AG09319 (cell line): ENCODE results near the gene SLC25A48.

Experiments
- DNase-seq: peaks from one replicate; pipeline ENCODE4 v3.0.0-alpha.2; 2010; ENCODE audit warnings: low read depth; ENCODE audit errors: extremely low read depth
- TF ChIP-seq, protein P1 (sequence below): IDR thresholded peaks from 2 replicates; pipeline ENCODE4 v1.5.1; 2011; ENCODE audit warnings: low read depth, mild to moderate bottlenecking, inconsistent platforms, low read length, moderate library complexity

The SLC25A48 gene

DNA sequence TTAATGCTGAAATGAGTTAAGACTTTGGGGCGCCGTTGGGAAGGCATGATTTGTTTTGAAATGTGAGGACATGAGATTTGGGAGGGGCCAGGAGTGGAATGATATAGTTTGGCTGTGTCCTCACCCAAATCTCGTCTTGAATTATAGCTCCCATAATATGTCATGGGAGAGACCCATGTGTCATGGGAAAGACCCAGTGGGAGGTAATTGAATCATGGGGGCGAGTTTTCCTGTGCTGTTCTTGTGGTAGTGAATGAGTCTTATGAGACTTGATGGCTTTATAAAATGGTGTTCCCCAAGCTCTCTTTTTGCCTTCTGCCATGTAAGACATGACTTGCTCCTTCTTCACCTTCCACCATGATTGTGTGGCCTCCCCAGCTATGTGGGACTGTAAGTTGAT, 5.1 kb downstream of the SLC25A48 start:
- no peak for DNase-seq

DNA sequence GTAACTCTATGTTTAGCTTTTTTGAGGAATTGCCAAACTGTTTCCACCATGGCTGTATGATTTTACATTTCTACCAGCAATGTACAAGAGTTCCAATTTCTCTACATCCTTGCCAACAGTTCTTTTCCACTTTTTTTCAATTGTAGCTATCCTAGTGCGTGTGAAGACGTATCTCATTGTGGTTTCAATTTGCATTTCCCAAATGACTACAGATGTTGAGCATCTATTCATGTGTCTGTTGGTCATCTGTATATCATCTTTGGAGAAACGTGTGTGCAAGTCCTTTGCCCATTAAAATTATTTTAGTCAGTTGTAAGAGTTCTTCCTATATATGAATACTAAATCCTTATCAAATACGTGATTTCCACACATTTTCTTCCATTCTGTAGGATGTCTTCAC, 6.5 kb downstream of the SLC25A48 start:
- TF ChIP-seq, protein P1, sequence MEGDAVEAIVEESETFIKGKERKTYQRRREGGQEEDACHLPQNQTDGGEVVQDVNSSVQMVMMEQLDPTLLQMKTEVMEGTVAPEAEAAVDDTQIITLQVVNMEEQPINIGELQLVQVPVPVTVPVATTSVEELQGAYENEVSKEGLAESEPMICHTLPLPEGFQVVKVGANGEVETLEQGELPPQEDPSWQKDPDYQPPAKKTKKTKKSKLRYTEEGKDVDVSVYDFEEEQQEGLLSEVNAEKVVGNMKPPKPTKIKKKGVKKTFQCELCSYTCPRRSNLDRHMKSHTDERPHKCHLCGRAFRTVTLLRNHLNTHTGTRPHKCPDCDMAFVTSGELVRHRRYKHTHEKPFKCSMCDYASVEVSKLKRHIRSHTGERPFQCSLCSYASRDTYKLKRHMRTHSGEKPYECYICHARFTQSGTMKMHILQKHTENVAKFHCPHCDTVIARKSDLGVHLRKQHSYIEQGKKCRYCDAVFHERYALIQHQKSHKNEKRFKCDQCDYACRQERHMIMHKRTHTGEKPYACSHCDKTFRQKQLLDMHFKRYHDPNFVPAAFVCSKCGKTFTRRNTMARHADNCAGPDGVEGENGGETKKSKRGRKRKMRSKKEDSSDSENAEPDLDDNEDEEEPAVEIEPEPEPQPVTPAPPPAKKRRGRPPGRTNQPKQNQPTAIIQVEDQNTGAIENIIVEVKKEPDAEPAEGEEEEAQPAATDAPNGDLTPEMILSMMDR = no peak
- no peak for DNase-seq

More for the DNA sequence above, 5.1 kb downstream of the SLC25A48 start:
- TF ChIP-seq, protein P1 = no peak

DNA sequence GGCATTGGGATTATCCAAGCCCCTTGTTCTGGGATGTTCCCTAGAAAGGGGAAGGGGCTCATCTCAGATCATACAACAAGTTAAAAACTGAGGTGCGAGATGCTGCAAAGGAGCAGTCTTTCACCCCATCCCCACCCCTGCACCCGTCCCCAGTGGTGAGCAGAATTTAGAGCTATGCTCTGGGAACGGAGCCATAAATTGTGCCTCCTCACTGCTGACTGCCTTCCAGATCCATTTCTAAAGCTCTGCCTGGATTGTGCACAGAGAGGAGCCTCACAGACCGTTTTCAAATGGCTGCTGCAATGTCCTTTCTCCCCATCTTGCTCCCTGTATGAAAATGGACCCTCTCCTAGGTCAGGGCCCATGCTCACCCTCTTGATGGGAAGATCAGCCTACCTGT, 8.3 kb downstream of the SLC25A48 start:
- DNase-seq = no peak
- TF ChIP-seq, protein P1 = no peak

DNA sequence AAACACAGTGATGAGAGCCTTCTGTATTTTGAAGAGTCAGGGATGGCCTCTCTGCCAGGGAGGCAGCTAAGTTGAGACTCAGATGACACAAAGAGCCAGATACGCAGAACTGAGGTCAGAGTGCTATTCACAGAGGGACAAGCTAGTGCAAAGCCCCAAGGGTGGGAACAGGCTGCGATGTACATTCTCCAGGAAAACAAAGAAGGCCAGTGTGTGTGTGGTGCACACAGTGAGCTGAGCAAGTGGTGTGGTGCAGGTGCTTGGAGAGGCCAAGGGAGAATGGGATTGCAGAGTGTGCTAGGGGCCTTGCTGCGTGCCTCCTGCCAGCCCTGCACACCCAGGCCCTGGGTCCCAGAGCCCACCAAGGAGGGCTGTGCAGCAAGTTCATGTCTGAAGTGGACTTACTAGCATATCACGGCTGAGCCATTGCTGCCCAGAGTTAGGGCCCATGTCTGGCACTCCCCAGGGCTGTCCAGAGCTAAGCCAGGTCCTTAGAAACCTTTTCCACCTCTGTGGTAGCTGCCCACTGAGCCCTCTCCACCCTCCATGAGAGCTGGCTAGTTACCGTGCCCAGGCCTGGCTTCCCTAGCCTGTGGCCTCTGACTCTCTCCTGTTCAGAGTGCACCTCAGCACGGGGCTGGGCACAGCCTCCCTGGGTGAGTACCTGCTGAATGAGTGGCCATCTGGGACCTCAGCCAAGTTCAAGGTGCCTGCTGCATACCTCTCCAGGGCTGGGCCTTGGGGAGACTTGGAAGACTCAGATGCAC, 9.3 kb downstream of the SLC25A48 start:
- DNase-seq = no peak
- TF ChIP-seq, protein P1 = no peak

DNA sequence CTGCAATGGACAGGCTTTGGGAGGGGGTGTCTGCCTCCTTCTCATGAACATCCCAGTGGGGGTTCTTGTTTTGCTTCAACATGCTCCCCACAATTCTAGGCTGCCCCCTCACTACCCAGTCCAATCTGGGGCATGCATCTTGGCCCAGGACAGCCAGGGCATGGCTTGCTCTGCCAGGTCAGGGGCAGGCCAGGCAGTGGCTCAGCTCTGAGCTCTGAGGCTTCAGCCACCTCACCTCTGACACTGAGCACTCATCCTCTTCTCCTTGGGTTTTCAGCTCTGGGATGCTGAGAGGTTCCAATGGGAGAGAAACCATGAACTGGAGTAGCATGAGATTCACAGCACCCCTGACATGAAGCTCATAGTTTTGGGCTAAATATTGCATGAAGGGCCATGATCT, 11.8 kb downstream of the SLC25A48 start:
- DNase-seq = no peak
- TF ChIP-seq, protein P1 = no peak

DNA sequence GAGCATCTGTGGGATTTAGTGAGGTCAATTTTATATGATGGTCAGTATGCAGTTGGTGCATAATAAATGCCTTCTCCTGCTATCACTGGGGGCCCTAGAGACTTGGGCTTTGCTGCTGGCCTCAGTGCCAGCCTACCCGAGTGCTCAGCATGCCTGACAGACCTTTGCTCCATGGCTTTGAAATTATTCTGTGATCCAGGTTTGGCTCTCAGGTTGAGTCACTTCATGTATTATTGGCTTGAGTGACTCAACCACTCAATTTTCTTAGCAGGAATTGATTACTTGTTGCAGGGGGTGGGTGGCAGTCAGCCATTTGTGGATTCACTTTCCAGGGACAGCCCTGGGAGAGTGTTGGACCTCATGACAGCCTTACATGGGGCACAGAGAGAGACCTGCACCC, 13.5 kb downstream of the SLC25A48 start:
- DNase-seq = no peak
- TF ChIP-seq, protein P1 = no peak

DNA sequence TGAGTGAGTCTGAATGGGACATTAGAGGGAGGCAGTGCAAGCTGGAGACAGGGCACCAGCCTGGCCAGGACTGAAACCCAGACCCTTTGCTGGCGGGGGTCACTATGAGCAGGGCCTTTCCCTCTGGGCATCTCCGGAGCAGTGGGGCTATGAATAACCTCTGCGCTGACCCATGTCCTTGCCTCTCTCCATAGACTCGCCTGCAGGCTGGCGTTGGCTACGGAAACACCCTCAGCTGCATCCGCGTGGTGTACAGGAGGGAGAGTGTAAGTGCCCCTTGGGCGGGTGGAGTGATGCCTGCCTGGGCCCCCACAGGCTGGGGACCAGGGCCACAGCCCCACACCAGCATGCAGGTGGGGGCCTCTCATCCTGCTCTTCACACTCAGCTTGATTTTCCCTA, 15.8 kb downstream of the SLC25A48 start:
- TF ChIP-seq, protein P1 = no peak
- DNase-seq = no peak
